Activated T-cell treated with anti-CD3 and anti-CD28 coated beads, Interleukin-2, amount 50 U/mL, for 72 hours (primary cell): ENCODE data around the gene TMEM52. TPM values are rescaled to one million over a fixed set of nuclear protein-coding genes. Genes with fewer than 3 reads are reported as not detected.
A peak's percentile ranks its signal among the peaks of the same experiment; 100 is the strongest.
"Not testable (repeated sequence)": the region's sequence is repeated elsewhere in the genome, so short reads cannot be mapped to it uniquely, and the experiment has no call there.

Source experiments
- ATAC-seq, 2 donors: fragments of 150-1000 bp; cut with Tn5 transposase; replicated peaks in 1 of 2; 2 replicates each; pipeline ENCODE4 v1.10.0; 2021; ENCODE audit warnings: moderate library complexity in 2 of 2, mild to moderate bottlenecking in 1 of 2
- DNase-seq, 2 donors: peaks; one replicate each; pipeline ENCODE4 v3.0.0; 2021 to 2022; ENCODE audit warnings: mixed read lengths in 1 of 2
- H3K27ac Mint-ChIP-seq: one replicate; pipeline ENCODE4 v1.8.0; 2022; ENCODE audit warnings: mild to moderate bottlenecking, moderate library complexity, mixed read lengths
- H3K27me3 Mint-ChIP-seq: one replicate; pipeline ENCODE4 v1.8.0; 2022; ENCODE audit warnings: low read depth, mixed read lengths
- H3K36me3 Mint-ChIP-seq, 2 donors: one replicate each; pipeline ENCODE4 v1.8.0; 2022; ENCODE audit warnings: mixed read lengths in 2 of 2, mild to moderate bottlenecking in 1 of 2; ENCODE audit not compliant: insufficient read depth in 2 of 2
- H3K4me1 Mint-ChIP-seq: one replicate; pipeline ENCODE4 v1.8.0; 2022; ENCODE audit warnings: low read depth, mixed read lengths
- H3K4me3 Mint-ChIP-seq, 2 donors: one replicate each; pipeline ENCODE4 v1.8.0; 2022; ENCODE audit warnings: mild to moderate bottlenecking in 2 of 2, mixed read lengths in 2 of 2, moderate library complexity in 2 of 2
- H3K9me3 Mint-ChIP-seq, 2 donors: one replicate each; pipeline ENCODE4 v1.8.0; 2022; ENCODE audit warnings: mixed read lengths in 2 of 2
- total RNA-seq, 2 donors: library from RNA; stranded (reverse); gene quantifications; one replicate each; pipeline ENCODE4 v1.2.3, GENCODE V29; 2022

Gene TMEM52
- total RNA-seq, 2 donors from 2014 or later: 0.88 to 1.0 TPM

GRCh38 chr1:1889847-1890505 lies 29.1 kb downstream of the TMEM52 start:
- Mint-ChIP-seq H3K27me3 (no peaks in the 10 kb centered on the region), H3K9me3 (no peaks in the 10 kb centered on the region), H3K27ac (peak overlapping the region; percentile 93), H3K4me1 (peaks cover 57% of the 10 kb centered on the region), H3K36me3 (peaks cover 8 to 10% of the 10 kb centered on the region in 2 donors), H3K4me3 (peak overlapping the region; percentile 76 to 96)
- ATAC-seq (peak; percentile 50 to 56), DNase-seq (peak; percentile 53 to 63)

- Mint-ChIP-seq H3K9me3 (no peaks in the 10 kb centered on the region), H3K27me3 (no peaks in the 10 kb centered on the region)
- no peak for ATAC-seq
Measured at GRCh38 chr1:1889090-1889750, 29.9 kb downstream of the TMEM52 start.

GRCh38 chr1:1883890-1884289 lies 35.2 kb downstream of the TMEM52 start:
- not testable (repeated sequence) for H3K4me3 Mint-ChIP-seq, H3K36me3 Mint-ChIP-seq, H3K9me3 Mint-ChIP-seq, H3K27me3 Mint-ChIP-seq, H3K27ac Mint-ChIP-seq, DNase-seq, ATAC-seq
- peaks cover 77% of the 10 kb centered on the region for H3K4me1 Mint-ChIP-seq

More at GRCh38 chr1:1889090-1889750, 29.9 kb downstream of the TMEM52 start:
- Mint-ChIP-seq H3K4me1 (peaks cover 56% of the 10 kb centered on the region), H3K36me3 (peaks cover 8 to 10% of the 10 kb centered on the region in 2 donors), H3K27ac (peak overlapping the region; percentile 93), H3K4me3 (peak overlapping the region; percentile 76 to 96)
- no peak for DNase-seq

GRCh38 chr1:1883092-1883873 lies 35.8 kb downstream of the TMEM52 start:
- ATAC-seq: no peak
- Mint-ChIP-seq H3K4me1 (peaks cover 77% of the 10 kb centered on the region), H3K27ac (peak overlapping the region; percentile 80), H3K4me3 (peak overlapping the region in 1 of 2 donors; percentile 30), H3K36me3 (peaks cover 2 to 13% of the 10 kb centered on the region in 2 donors), H3K9me3 (no peaks in the 10 kb centered on the region), H3K27me3 (no peaks in the 10 kb centered on the region)
- DNase-seq: no peak

GRCh38 chr1:1881727-1882126 lies 37.4 kb downstream of the TMEM52 start:
- no peak for DNase-seq
- Mint-ChIP-seq H3K36me3 (peaks cover 4 to 14% of the 10 kb centered on the region in 2 donors), H3K9me3 (no peaks in the 10 kb centered on the region), H3K4me3 (no peak overlapping the region), H3K27ac (no peak overlapping the region), H3K27me3 (no peaks in the 10 kb centered on the region), H3K4me1 (peaks cover 74% of the 10 kb centered on the region)
- ATAC-seq: no peak

GRCh38 chr1:1880617-1881312 lies 38.3 kb downstream of the TMEM52 start:
- DNase-seq (no peak), ATAC-seq (no peak)
- H3K4me1 Mint-ChIP-seq: peaks cover 77% of the 10 kb centered on the region
- no peaks in the 10 kb centered on the region for H3K9me3 Mint-ChIP-seq
- H3K27ac Mint-ChIP-seq: peak overlapping the region; percentile 3
- no peak overlapping the region for H3K4me3 Mint-ChIP-seq
- no peaks in the 10 kb centered on the region for H3K27me3 Mint-ChIP-seq
- peaks cover 8 to 22% of the 10 kb centered on the region in 2 donors for H3K36me3 Mint-ChIP-seq

- DNase-seq: no peak
- Mint-ChIP-seq H3K27me3 (no peaks in the 10 kb centered on the region), H3K36me3 (peaks cover 8 to 30% of the 10 kb centered on the region in 2 donors), H3K4me3 (no peak overlapping the region), H3K27ac (no peak overlapping the region), H3K9me3 (no peaks in the 10 kb centered on the region), H3K4me1 (peaks cover 83% of the 10 kb centered on the region)
- no peak for ATAC-seq
Measured at GRCh38 chr1:1879942-1880341, 39.1 kb downstream of the TMEM52 start.

GRCh38 chr1:1877865-1878436 lies 41.1 kb downstream of the TMEM52 start:
- no peak for ATAC-seq
- no peaks in the 10 kb centered on the region for H3K27me3 Mint-ChIP-seq
- H3K4me1 Mint-ChIP-seq: peaks cover 77% of the 10 kb centered on the region
- H3K9me3 Mint-ChIP-seq: no peaks in the 10 kb centered on the region
- H3K27ac Mint-ChIP-seq: no peak overlapping the region
- H3K36me3 Mint-ChIP-seq: peaks cover 10 to 38% of the 10 kb centered on the region in 2 donors
- H3K4me3 Mint-ChIP-seq: peak overlapping the region in 1 of 2 donors; percentile 14
- no peak for DNase-seq

- H3K36me3 Mint-ChIP-seq: peaks cover 11 to 46% of the 10 kb centered on the region in 2 donors
Measured at GRCh38 chr1:1876335-1876930, 42.6 kb downstream of the TMEM52 start.

GRCh38 chr1:1875932-1876331 lies 43.1 kb downstream of the TMEM52 start:
- peak overlapping the region; percentile 77 to 84 for H3K4me3 Mint-ChIP-seq
- H3K27ac Mint-ChIP-seq: peak overlapping the region; percentile 94
- no peaks in the 10 kb centered on the region for H3K9me3 Mint-ChIP-seq
- no peaks in the 10 kb centered on the region for H3K27me3 Mint-ChIP-seq
- peaks cover 77% of the 10 kb centered on the region for H3K4me1 Mint-ChIP-seq
- peak; percentile 93 for ATAC-seq
- H3K36me3 Mint-ChIP-seq: peaks cover 12 to 46% of the 10 kb centered on the region in 2 donors
- peak; percentile 61 to 70 for DNase-seq

More at GRCh38 chr1:1876335-1876930, 42.6 kb downstream of the TMEM52 start:
- peak overlapping the region; percentile 94 for H3K27ac Mint-ChIP-seq
- H3K9me3 Mint-ChIP-seq: no peaks in the 10 kb centered on the region
- H3K27me3 Mint-ChIP-seq: no peaks in the 10 kb centered on the region
- peak overlapping the region; percentile 77 to 84 for H3K4me3 Mint-ChIP-seq
- peak; percentile 13 to 28 for ATAC-seq
- H3K4me1 Mint-ChIP-seq: peaks cover 77% of the 10 kb centered on the region
- no peak for DNase-seq

GRCh38 chr1:1874901-1875300 lies 44.2 kb downstream of the TMEM52 start:
- H3K9me3 Mint-ChIP-seq: no peaks in the 10 kb centered on the region
- ATAC-seq: no peak
- H3K36me3 Mint-ChIP-seq: peaks cover 14 to 48% of the 10 kb centered on the region in 2 donors
- H3K4me3 Mint-ChIP-seq: no peak overlapping the region
- H3K4me1 Mint-ChIP-seq: peaks cover 80% of the 10 kb centered on the region
- H3K27ac Mint-ChIP-seq: no peak overlapping the region
- no peaks in the 10 kb centered on the region for H3K27me3 Mint-ChIP-seq
- no peak for DNase-seq

- Mint-ChIP-seq H3K36me3 (peaks cover 12 to 36% of the 10 kb centered on the region in 2 donors), H3K9me3 (no peaks in the 10 kb centered on the region), H3K4me1 (peaks cover 76% of the 10 kb centered on the region), H3K4me3 (no peak overlapping the region), H3K27ac (peak overlapping the region; percentile 18), H3K27me3 (no peaks in the 10 kb centered on the region)
- DNase-seq (no peak), ATAC-seq (no peak)
Measured at GRCh38 chr1:1873186-1873585, 45.9 kb downstream of the TMEM52 start.
